Measurements from ENCODE around the gene INTS14.

DNA sequence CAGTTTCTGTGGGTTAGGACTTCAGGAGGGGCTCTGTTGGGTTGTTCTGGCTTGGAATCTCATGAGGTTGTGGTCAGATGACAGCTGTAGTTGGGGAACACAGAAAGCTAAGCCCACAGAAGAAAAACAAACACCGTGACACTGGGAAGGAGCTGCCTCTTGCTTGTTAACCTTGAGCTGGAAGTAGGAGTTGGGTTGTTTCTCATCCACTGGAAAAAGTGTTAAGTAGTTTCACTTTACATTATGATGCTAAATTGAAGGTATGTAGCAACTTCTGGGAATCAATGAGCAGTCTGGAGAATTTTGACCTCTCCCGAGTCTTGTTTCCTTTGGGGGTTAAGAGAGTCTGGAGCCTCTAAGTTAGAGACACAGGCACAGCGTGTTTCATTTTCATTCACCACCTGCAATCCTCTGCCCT, 60.2 kb downstream of the INTS14 start:
- TF ChIP-seq, protein P1, sequence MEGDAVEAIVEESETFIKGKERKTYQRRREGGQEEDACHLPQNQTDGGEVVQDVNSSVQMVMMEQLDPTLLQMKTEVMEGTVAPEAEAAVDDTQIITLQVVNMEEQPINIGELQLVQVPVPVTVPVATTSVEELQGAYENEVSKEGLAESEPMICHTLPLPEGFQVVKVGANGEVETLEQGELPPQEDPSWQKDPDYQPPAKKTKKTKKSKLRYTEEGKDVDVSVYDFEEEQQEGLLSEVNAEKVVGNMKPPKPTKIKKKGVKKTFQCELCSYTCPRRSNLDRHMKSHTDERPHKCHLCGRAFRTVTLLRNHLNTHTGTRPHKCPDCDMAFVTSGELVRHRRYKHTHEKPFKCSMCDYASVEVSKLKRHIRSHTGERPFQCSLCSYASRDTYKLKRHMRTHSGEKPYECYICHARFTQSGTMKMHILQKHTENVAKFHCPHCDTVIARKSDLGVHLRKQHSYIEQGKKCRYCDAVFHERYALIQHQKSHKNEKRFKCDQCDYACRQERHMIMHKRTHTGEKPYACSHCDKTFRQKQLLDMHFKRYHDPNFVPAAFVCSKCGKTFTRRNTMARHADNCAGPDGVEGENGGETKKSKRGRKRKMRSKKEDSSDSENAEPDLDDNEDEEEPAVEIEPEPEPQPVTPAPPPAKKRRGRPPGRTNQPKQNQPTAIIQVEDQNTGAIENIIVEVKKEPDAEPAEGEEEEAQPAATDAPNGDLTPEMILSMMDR (IDR thresholded peaks at IDR 0.05; ENCODE audit: poor library complexity): no peak
- no peak for TF ChIP-seq EZH2phosphoT487 (IDR thresholded peaks at IDR 0.05; ENCODE audit: low read depth, severe bottlenecking, unreplicated experiment)
- no peak for TF ChIP-seq EZH2 (IDR thresholded peaks at IDR 0.05; ENCODE audit: borderline replicate concordance)

Measured in hepatocyte (in vitro differentiated cells).